Mesodermal cell (in vitro differentiated cells): Measurements from ENCODE around the gene ZNF121.

Experiments used
- H3K27ac ChIP-seq: 2 replicates; pipeline ENCODE4 v1.7.0; 2013; ENCODE audit warnings: mild to moderate bottlenecking, low read depth, low read length, moderate library complexity; ENCODE audit not compliant: severe bottlenecking
- H3K36me3 ChIP-seq: 2 replicates; pipeline ENCODE4 v1.7.1; 2013; ENCODE audit warnings: mild to moderate bottlenecking, low read length, moderate library complexity; ENCODE audit not compliant: control insufficient read depth, insufficient read depth
- H3K4me1 ChIP-seq: one replicate; pipeline ENCODE4 v1.7.1; 2013; ENCODE audit warnings: mild to moderate bottlenecking, low read length; ENCODE audit not compliant: insufficient read depth, control insufficient read depth, poor library complexity, severe bottlenecking
- H3K4me3 ChIP-seq: 2 replicates; pipeline ENCODE4 v1.7.0; 2013; ENCODE audit warnings: low read length, control low read depth, mild to moderate bottlenecking; ENCODE audit not compliant: insufficient read depth, poor library complexity, severe bottlenecking; ENCODE audit errors: extremely low read depth
- H3K9me3 ChIP-seq: 2 replicates; pipeline ENCODE4 v1.7.1; 2013; ENCODE audit warnings: mild to moderate bottlenecking, low read length, moderate library complexity; ENCODE audit not compliant: control insufficient read depth
- WGBS, 2 experiments: methylation state at CpG; one replicate each; pipeline ENCODE4 v1.1.5; 2013; ENCODE audit warnings: missing lambda C conversion rate in 2 of 2; ENCODE audit not compliant: insufficient coverage in 2 of 2; 5-methylcytosine and 5-hydroxymethylcytosine counted together

Gene ZNF121

GRCh38 chr19:9538183-9539058 is 45.9 kb downstream of the ZNF121 start, which contains the start of gene ZNF426:
Gene ZNF426, minus strand, starts transcription at chr19:9538645. Its CDS starts 2,413 bp downstream, at chr19:9536232.
- 1 to 3% methylated on average over 37 to 41 of the region's 49 CpGs for WGBS, 2 experiments
- peaks cover 2% of the 10 kb centered on the region for H3K4me1 ChIP-seq
- H3K4me3 ChIP-seq, result peak within 1 kb of the TSS; percentile 91
- H3K9me3 ChIP-seq, result peaks cover 46% of the 10 kb centered on the region
- peaks cover 38% of the 10 kb centered on the region for H3K36me3 ChIP-seq
- H3K27ac ChIP-seq, result peak within 1 kb of the TSS; percentile 99

GRCh38 chr19:9535934-9536333 is 48.4 kb downstream of the ZNF121 start:
- H3K4me3 ChIP-seq, result no peak overlapping the region
- H3K4me1 ChIP-seq, result peaks cover 2% of the 10 kb centered on the region
- peaks cover 63% of the 10 kb centered on the region for H3K36me3 ChIP-seq
- 100% methylated on average over 1 of the region's 4 CpGs; no CpG with 5 or more reads in 1 of the 2 experiments for WGBS, 2 experiments
- peaks cover 67% of the 10 kb centered on the region for H3K9me3 ChIP-seq
- no peak overlapping the region for H3K27ac ChIP-seq

GRCh38 chr19:9531933-9532332 is 52.4 kb downstream of the ZNF121 start:
- Histone ChIP-seq H3K36me3 (peaks cover 100% of the 10 kb centered on the region), H3K9me3 (peaks cover 89% of the 10 kb centered on the region), H3K4me1 (no peaks in the 10 kb centered on the region), H3K4me3 (no peak overlapping the region), H3K27ac (no peak overlapping the region)
- WGBS, 2 experiments, result 95 to 100% methylated on average over 1 to 4 of the region's 4 CpGs

- no peak overlapping the region for H3K27ac ChIP-seq
- no peaks in the 10 kb centered on the region for H3K4me1 ChIP-seq
- H3K4me3 ChIP-seq, result no peak overlapping the region
- peaks cover 88% of the 10 kb centered on the region for H3K36me3 ChIP-seq
- WGBS, 2 experiments, result 88% methylated on average over 1 of the region's 5 CpGs; no CpG with 5 or more reads in 1 of the 2 experiments
- H3K9me3 ChIP-seq, result peaks cover 81% of the 10 kb centered on the region
Observed at GRCh38 chr19:9528757-9529336, 55.5 kb downstream of the ZNF121 start.

- Histone ChIP-seq H3K9me3 (peaks cover 70% of the 10 kb centered on the region), H3K27ac (no peak overlapping the region), H3K4me3 (no peak overlapping the region), H3K4me1 (no peaks in the 10 kb centered on the region), H3K36me3 (peaks cover 48% of the 10 kb centered on the region)
- no CpG with 5 or more reads among the region's 1 CpG for WGBS, 2 experiments
Observed at GRCh38 chr19:9523885-9524474, 60.3 kb downstream of the ZNF121 start.
